K562 (cell line): ENCODE measurements around the gene CLIP2. TPM values are rescaled to one million over a fixed set of nuclear protein-coding genes. Genes with fewer than 3 reads are reported as not detected.

Experiments
- CCAR2 ChIP-seq: fragments of 200-400 bp; formaldehyde crosslinking; IDR thresholded peaks from 2 replicates; pipeline ENCODE4 v1.6.1; 2017; ENCODE audit warnings: mild to moderate bottlenecking, low read depth, low read length
- COPS2 ChIP-seq: fragments of 450-650 bp; conservative IDR thresholded peaks from 2 replicates; pipeline ENCODE4 v1.6.1; 2016; ENCODE audit warnings: mild to moderate bottlenecking, moderate library complexity
- CREB3 ChIP-seq: fragments of 450-650 bp; conservative IDR thresholded peaks from 2 replicates; pipeline ENCODE4 v1.6.1; 2016; ENCODE audit warnings: missing genetic modification characterization, low read depth, mild to moderate bottlenecking, missing compliant biosample characterization, moderate library complexity
- CREBBP ChIP-seq: IDR thresholded peaks from one replicate; pipeline ENCODE4 v1.6.1; 2012; ENCODE audit warnings: low read depth, mild to moderate bottlenecking, control low read depth, inconsistent platforms, low read length
- E2F3 ChIP-seq: fragments of 250-450 bp; sonication (Bioruptor Pico); IDR thresholded peaks from 2 replicates; pipeline ENCODE4 v1.4.0; 2020; ENCODE audit warnings: mild to moderate bottlenecking
- ESRRB ChIP-seq: fragments of 250-450 bp; sonication (Bioruptor Pico); IDR thresholded peaks from 2 replicates; pipeline ENCODE4 v1.5.0; 2020; ENCODE audit warnings: mild to moderate bottlenecking, moderate library complexity, borderline replicate concordance
- ETV5 ChIP-seq: sonication (generic); formaldehyde crosslinking; IDR thresholded peaks from 2 replicates; pipeline ENCODE4 v1.4.0; 2020; ENCODE audit warnings: low read depth, mild to moderate bottlenecking, missing genetic modification reagents
- FOXJ3 ChIP-seq: sonication (generic); formaldehyde crosslinking; IDR thresholded peaks from 2 replicates; pipeline ENCODE4 v1.4.0; 2020; ENCODE audit warnings: mild to moderate bottlenecking, missing genetic modification reagents
- KDM5B ChIP-seq: fragments of 200-600 bp; sonication (generic); IDR thresholded peaks from 2 replicates; pipeline ENCODE4 v1.6.1; 2012; ENCODE audit warnings: low read depth, mild to moderate bottlenecking, moderate library complexity, low read length, control low read depth, inconsistent platforms; ENCODE audit not compliant: insufficient replicate concordance
- NUFIP1 ChIP-seq: fragments of 450-650 bp; IDR thresholded peaks from 2 replicates; pipeline ENCODE4 v1.6.1; 2018; ENCODE audit not compliant: partially characterized antibody
- PCBP1 ChIP-seq: fragments of 200-400 bp; formaldehyde crosslinking; IDR thresholded peaks from 2 replicates; pipeline ENCODE4 v1.6.1; 2018; ENCODE audit warnings: mild to moderate bottlenecking, low read depth, low read length; ENCODE audit not compliant: poor library complexity, severe bottlenecking
- PHF21A ChIP-seq: fragments of 450-650 bp; IDR thresholded peaks from 2 replicates; pipeline ENCODE4 v1.6.1; 2017; ENCODE audit warnings: low read depth, borderline replicate concordance
- PRMT5 ChIP-seq: sonication (generic); formaldehyde crosslinking; IDR thresholded peaks from 2 replicates; pipeline ENCODE4 v1.5.0; 2020; ENCODE audit warnings: missing genetic modification reagents
- RBM25 ChIP-seq: fragments of 200-400 bp; formaldehyde crosslinking; IDR thresholded peaks from 2 replicates; pipeline ENCODE4 v1.6.1; 2018; ENCODE audit warnings: low read length, low read depth, moderate library complexity; ENCODE audit not compliant: severe bottlenecking
- RERE ChIP-seq: sonication (generic); formaldehyde crosslinking; IDR thresholded peaks from 2 replicates; pipeline ENCODE4 v1.8.0; 2023; ENCODE audit warnings: missing genetic modification reagents, mild to moderate bottlenecking, borderline replicate concordance
- TEAD4 ChIP-seq, 2 experiments: sonication (generic) in 1 of 2; formaldehyde crosslinking in 1 of 2; IDR thresholded peaks; 2 replicates each; pipeline versions ENCODE4 v1.6.1 to v1.8.0; 2012 to 2022; ENCODE audit warnings: borderline replicate concordance in 1 of 2, inconsistent platforms in 1 of 2, low read length in 1 of 2, mild to moderate bottlenecking in 1 of 2, missing genetic modification reagents in 1 of 2
- ZNF121 ChIP-seq: sonication (generic); formaldehyde crosslinking; conservative IDR thresholded peaks from 2 replicates; pipeline ENCODE4 v1.8.0; 2022; ENCODE audit warnings: missing genetic modification reagents
- ZNF133 ChIP-seq: fragments of 250-450 bp; sonication (Bioruptor Pico); IDR thresholded peaks from 2 replicates; pipeline ENCODE4 v1.4.0; 2020; ENCODE audit warnings: mild to moderate bottlenecking
- ZNF431 ChIP-seq: sonication (generic); formaldehyde crosslinking; IDR thresholded peaks from 2 replicates; pipeline ENCODE4 v1.8.0; 2022; ENCODE audit warnings: mild to moderate bottlenecking, missing genetic modification reagents
- ZNF449 ChIP-seq: fragments of 250-450 bp; sonication (Bioruptor Pico); IDR thresholded peaks from 2 replicates; pipeline ENCODE4 v1.8.0; 2022; ENCODE audit warnings: moderate library complexity, mild to moderate bottlenecking, inconsistent platforms
- ZNF778 ChIP-seq: fragments of 450-650 bp; formaldehyde crosslinking; IDR thresholded peaks from 2 replicates; pipeline ENCODE4 v1.4.0; 2020; ENCODE audit warnings: mild to moderate bottlenecking, moderate library complexity
- polyA plus RNA-seq, 8 experiments: library from polyadenylated mRNA; depleted of rRNA in 4 of 8; stranded (reverse) in 5 of 8; unstranded in 3 of 8; fragments of >200 nt; fragmentation: Nextera tagmentation in 2 of 8; fragmentation: Illumina TruSeq in 1 of 8; extraction: Ambion mirVana in 2 of 8; extraction: Trizol in 1 of 8; gene quantifications; 2 replicates each; pipeline versions ENCODE4 v1.2.1 to v1.2.3, GENCODE V29; 2011 to 2014; ENCODE audit warnings: inconsistent platforms in 1 of 8, missing spikeins in 1 of 8
- total RNA-seq, 7 experiments: library from RNA; depleted of rRNA in 6 of 7; stranded (reverse); fragments of >200 nt in 6 of 7; fragmentation: Illumina TruSeq in 2 of 7; extraction: Trizol in 2 of 7; gene quantifications; 2 replicates each; pipeline versions ENCODE4 v1.2.1 to v1.2.3, GENCODE V29; 2011 to 2021; ENCODE audit warnings: low replicate concordance in 1 of 7

CLIP2 gene
- total and polyA plus RNA-seq, 9 of the 15 experiments (the other 6 are each of a cell fraction or from before 2014, with no cell fraction given), result 0.07 to 5.4 (median 2.1) TPM

GRCh38 chr7:74452748-74453321, 163.6 kb downstream of the CLIP2 start (continued):
- TF ChIP-seq PHF21A (peak; percentile 33; the same call in 1 of the 2 replicates), ZNF121 (no peak), ETV5 (CRISPR knock-in tag) (no peak), ZNF449 (CRISPR knock-in tag) (0 out of 2 replicates have a peak, but pooled peaks have one; percentile 71), CCAR2 (no peak), KDM5B (no peak), ZNF431 (CRISPR knock-in tag) (no peak), E2F3 (no peak), ZNF778 (CRISPR knock-in tag) (no peak), PRMT5 (no peak), RERE (no peak), CREB3 (tag) (peak; percentile 87), COPS2 (no peak), ESRRB (no peak), RBM25 (no peak), ZNF133 (CRISPR knock-in tag) (no peak), TEAD4 (IDR thresholded peaks at IDR 0.05; ENCODE audit: low read length) (no peak), TEAD4 (CRISPR knock-in tag; IDR thresholded peaks at IDR 0.05; ENCODE audit: borderline replicate concordance) (no peak), PCBP1 (no peak), NUFIP1 (no peak), CREBBP (no peak), FOXJ3 (no peak)
